Parathyroid adenoma (tissue), 2 donors: Measurements from ENCODE around the gene FALEC.

ENCODE experiments used
- H2AFZ ChIP-seq: fragments of 300-600 bp; sonication (generic); one replicate; pipeline ENCODE4 v1.7.0; 2017; ENCODE audit warnings: antibody characterized with exemption, mild to moderate bottlenecking
- H3K27ac ChIP-seq: fragments of 300-600 bp; sonication (generic); one replicate; pipeline ENCODE4 v1.7.0; 2017
- H3K27me3 ChIP-seq: fragments of 300-600 bp; sonication (generic); one replicate; pipeline ENCODE4 v1.7.0; 2017; ENCODE audit warnings: low read length; ENCODE audit not compliant: control insufficient read depth, insufficient read depth
- H3K36me3 ChIP-seq: fragments of 300-600 bp; sonication (generic); one replicate; pipeline ENCODE4 v1.7.0; 2017; ENCODE audit warnings: low read length; ENCODE audit not compliant: control insufficient read depth, insufficient read depth
- H3K4me1 ChIP-seq: fragments of 300-600 bp; sonication (generic); one replicate; pipeline ENCODE4 v1.7.0; 2017; ENCODE audit warnings: control low read depth
- H3K4me2 ChIP-seq: fragments of 300-600 bp; sonication (generic); one replicate; pipeline ENCODE4 v1.7.0; 2017; ENCODE audit warnings: low read length
- H3K4me3 ChIP-seq: fragments of 300-600 bp; sonication (generic); one replicate; pipeline ENCODE4 v1.7.0; 2017; ENCODE audit warnings: low read depth, low read length
- H3K79me2 ChIP-seq: fragments of 300-600 bp; sonication (generic); one replicate; pipeline ENCODE4 v1.7.0; 2017; ENCODE audit warnings: control low read depth
- H3K9ac ChIP-seq: fragments of 300-600 bp; sonication (generic); one replicate; pipeline ENCODE4 v1.7.0; 2017; ENCODE audit warnings: mild to moderate bottlenecking
- H3K9me3 ChIP-seq: fragments of 300-600 bp; sonication (generic); one replicate; pipeline ENCODE4 v1.7.0; 2017; ENCODE audit warnings: low read length; ENCODE audit not compliant: control insufficient read depth
- CTCF ChIP-seq: fragments of 300-600 bp; sonication (generic); IDR thresholded peaks from one replicate; pipeline ENCODE4 v1.7.0; 2017; ENCODE audit warnings: antibody characterized with exemption, mild to moderate bottlenecking
- donor health status: primary hyperparathyroidism.

The FALEC gene

GRCh38 chr1:150576794-150577556 is 61.4 kb downstream of the FALEC start:
- no peaks in the 10 kb centered on the region for H3K36me3 ChIP-seq
- H2AFZ ChIP-seq: no peak overlapping the region

DNA sequence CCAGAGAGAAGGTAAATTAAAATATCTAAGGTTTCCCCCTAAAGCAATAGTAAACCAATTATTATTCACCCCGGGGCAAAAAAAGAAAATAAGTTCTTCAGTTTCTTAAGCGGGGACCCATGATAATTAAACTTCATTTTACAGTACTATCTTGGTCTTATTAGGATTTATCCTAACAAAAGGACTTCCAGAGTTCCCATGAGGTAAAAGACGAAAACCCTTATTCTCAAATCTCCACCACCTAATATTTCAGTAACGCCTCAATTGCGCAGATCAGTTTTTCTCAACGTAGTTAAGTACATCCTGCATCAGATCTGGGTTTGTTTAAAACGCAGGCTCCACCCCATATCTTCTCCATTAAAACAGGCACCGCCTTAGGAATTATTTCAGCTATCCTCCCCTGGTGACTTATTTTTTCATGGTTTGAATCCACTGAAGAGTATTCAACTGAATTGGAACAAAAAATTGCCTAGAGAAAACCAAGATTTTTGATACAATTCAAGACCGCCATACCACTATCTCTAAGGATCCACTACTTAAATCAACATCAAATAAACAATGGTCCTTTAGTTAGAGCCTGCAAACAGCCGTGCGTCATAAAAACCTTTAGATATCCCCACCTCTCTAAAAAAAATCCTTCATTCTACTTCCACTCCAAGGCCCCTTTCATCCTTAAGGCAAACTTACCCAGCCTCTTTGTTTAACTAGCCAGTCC is 62.2 kb downstream of the FALEC start:
- H3K4me2 ChIP-seq: peak overlapping the region; percentile 64
- peaks cover 35% of the 10 kb centered on the region for H3K79me2 ChIP-seq
- TF ChIP-seq CTCF: no peak
- no peaks in the 10 kb centered on the region for H3K36me3 ChIP-seq
- H3K27me3 ChIP-seq: no peaks in the 10 kb centered on the region
- H3K4me3 ChIP-seq: peak overlapping the region; percentile 99
- no peak overlapping the region for H2AFZ ChIP-seq
- H3K4me1 ChIP-seq: peaks cover 15% of the 10 kb centered on the region
- H3K9me3 ChIP-seq: no peaks in the 10 kb centered on the region
- H3K27ac ChIP-seq: peak overlapping the region; percentile 97
- no peak overlapping the region for H3K9ac ChIP-seq

More at GRCh38 chr1:150576794-150577556, 61.4 kb downstream of the FALEC start:
- Histone ChIP-seq H3K4me1 (peaks cover 15% of the 10 kb centered on the region), H3K9ac (no peak overlapping the region), H3K27me3 (no peaks in the 10 kb centered on the region), H3K4me2 (peak overlapping the region; percentile 64), H3K27ac (peak overlapping the region; percentile 97), H3K4me3 (peak overlapping the region; percentile 99), H3K9me3 (no peaks in the 10 kb centered on the region), H3K79me2 (peaks cover 38% of the 10 kb centered on the region)
- TF ChIP-seq CTCF: no peak

DNA sequence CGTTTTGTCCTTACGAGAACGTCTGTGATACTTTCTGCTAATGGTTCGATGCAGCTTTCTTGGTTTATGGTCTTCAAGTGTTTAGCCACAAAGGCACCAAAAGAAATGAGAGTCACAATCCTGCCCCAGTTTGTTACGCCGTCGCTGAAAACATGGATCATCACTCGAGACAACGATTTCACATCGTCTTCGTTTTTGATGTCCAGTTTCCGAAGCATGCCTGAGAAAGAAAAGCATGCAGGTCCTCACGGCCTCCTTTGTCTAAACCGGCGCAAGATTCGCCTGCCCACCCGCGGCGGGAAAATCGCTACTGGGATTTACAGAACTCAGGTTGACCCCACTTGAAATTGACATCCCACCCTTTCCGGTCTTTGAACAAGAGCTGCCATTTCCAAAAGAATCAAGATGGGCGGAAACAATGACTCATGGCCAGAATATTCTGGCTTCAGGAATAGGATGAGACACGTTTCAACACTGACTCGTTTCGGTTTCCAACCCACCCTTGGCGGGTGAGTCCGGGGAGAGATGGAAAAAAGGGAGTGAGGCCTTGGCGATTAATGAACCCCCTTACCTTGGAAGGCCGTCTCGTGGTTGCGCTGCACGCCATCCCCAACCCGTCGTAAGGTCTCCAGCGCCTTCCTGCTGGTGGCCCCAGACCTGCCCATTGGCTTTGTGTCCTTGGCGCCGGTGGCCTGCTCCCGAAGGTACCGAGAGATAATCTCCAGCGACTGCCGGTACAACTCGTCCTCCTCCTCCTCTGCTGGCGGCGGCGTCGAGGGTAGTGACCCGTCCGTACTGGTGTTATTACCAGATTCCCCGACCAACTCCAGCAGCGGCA is 62.9 kb downstream of the FALEC start:
- Histone ChIP-seq H2AFZ (no peak overlapping the region), H3K4me3 (peak overlapping the region; percentile 99), H3K4me1 (peaks cover 15% of the 10 kb centered on the region), H3K4me2 (peak overlapping the region; percentile 64), H3K27me3 (no peaks in the 10 kb centered on the region), H3K79me2 (peaks cover 34% of the 10 kb centered on the region), H3K9me3 (no peaks in the 10 kb centered on the region), H3K36me3 (no peaks in the 10 kb centered on the region), H3K27ac (peak overlapping the region; percentile 97), H3K9ac (peak overlapping the region; percentile 98)
- no peak for TF ChIP-seq CTCF

DNA sequence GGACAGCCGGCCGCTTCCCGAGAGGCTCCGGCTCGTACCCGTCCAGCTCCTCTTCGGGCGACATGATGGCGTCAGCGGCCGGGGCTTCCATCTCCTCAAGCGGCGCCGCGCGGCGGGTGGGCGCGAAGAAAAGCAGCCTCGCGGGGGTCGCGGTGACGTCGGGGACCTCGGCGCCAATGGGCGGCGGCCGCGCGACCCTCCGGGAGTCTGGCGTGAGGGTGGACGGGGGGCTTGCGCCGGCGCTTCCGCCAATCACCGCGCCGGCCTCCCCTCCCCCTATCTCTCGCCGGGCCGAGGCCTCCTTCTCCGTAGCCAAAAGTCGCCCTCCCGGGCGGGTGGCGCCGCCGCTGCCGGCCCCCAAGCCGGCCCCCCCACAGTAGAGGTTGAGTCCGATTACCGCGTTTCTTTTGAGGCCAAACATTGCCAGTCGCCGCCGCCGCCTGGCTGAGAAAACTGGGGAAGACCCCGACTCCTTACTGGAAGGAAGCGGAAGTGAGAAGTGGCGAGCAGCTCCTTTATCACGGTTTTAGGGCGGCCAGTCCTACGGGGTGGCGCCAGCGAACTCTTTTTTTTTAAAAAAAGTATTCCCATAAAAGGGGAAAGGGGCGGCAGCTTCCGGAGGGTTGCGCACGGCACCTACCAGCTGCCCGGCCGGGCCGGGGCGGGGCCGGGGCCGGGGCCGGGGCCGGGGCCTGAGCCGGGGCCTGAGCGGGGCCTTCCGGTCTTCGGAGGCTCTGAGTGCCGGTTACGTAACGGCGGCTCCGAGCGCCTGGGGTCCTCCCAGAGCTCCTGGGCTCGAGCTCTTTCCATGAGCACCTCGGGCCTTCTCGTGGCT is 63.8 kb downstream of the FALEC start, which contains the start of gene MCL1:
Gene MCL1 (minus strand): TSS at position 501 of the 835 bp plus-strand sequence. CDS start 80 bp downstream, at position 421.
- peak within 1 kb of the TSS; percentile 97 for H3K27ac ChIP-seq
- no peaks in the 10 kb centered on the region for H3K9me3 ChIP-seq
- peaks cover 32% of the 10 kb centered on the region for H3K79me2 ChIP-seq
- H3K4me1 ChIP-seq: peaks cover 15% of the 10 kb centered on the region
- H3K27me3 ChIP-seq: no peaks in the 10 kb centered on the region
- no peaks in the 10 kb centered on the region for H3K36me3 ChIP-seq
- H3K4me2 ChIP-seq: peak within 1 kb of the TSS; percentile 73
- H3K9ac ChIP-seq: peak within 1 kb of the TSS; percentile 98
- H3K4me3 ChIP-seq: peak within 1 kb of the TSS; percentile 99
- H2AFZ ChIP-seq: peak within 1 kb of the TSS; percentile 95
- no peak for TF ChIP-seq CTCF
